Trophoblast cell (in vitro differentiated cells and primary cell): ENCODE results near the gene EFEMP1.
A peak's percentile ranks its signal among the peaks of the same experiment; 100 is the strongest.

ENCODE experiments used
- DNase-seq, 2 donors: peaks; one replicate each; pipeline ENCODE4 v3.0.0-alpha.2; 2016
- H2AFZ ChIP-seq: 2 replicates; pipeline ENCODE4 v1.6.1; 2013; ENCODE audit warnings: low read length, moderate library complexity, mild to moderate bottlenecking; ENCODE audit not compliant: insufficient read depth, poor library complexity
- H2AK5ac ChIP-seq: 2 replicates; pipeline ENCODE4 v1.6.1; 2013; ENCODE audit warnings: mild to moderate bottlenecking, low read length
- H2BK120ac ChIP-seq: 2 replicates; pipeline ENCODE4 v1.6.1; 2013; ENCODE audit warnings: low read length, mild to moderate bottlenecking, moderate library complexity; ENCODE audit not compliant: insufficient read depth, poor library complexity
- H2BK12ac ChIP-seq: 2 replicates; pipeline ENCODE4 v1.6.1; 2013; ENCODE audit warnings: mild to moderate bottlenecking, low read length, moderate library complexity
- H2BK5ac ChIP-seq: 2 replicates; pipeline ENCODE4 v1.6.1; 2013; ENCODE audit warnings: low read length, low read depth, moderate library complexity, mild to moderate bottlenecking; ENCODE audit not compliant: poor library complexity
- H3K14ac ChIP-seq: 2 replicates; pipeline ENCODE4 v1.6.1; 2013; ENCODE audit warnings: mild to moderate bottlenecking, low read length
- H3K18ac ChIP-seq: 2 replicates; pipeline ENCODE4 v1.6.1; 2013; ENCODE audit warnings: mild to moderate bottlenecking, low read length
- H3K23ac ChIP-seq: 2 replicates; pipeline ENCODE4 v1.6.1; 2013; ENCODE audit warnings: low read length
- H3K27ac ChIP-seq: 2 replicates; pipeline ENCODE4 v1.5.1; 2013; ENCODE audit warnings: low read depth, mild to moderate bottlenecking, inconsistent platforms, low read length, moderate library complexity
- H3K27me3 ChIP-seq: 2 replicates; pipeline ENCODE4 v1.6.1; 2013; ENCODE audit warnings: inconsistent platforms, mild to moderate bottlenecking, low read length, moderate library complexity; ENCODE audit not compliant: insufficient read depth
- H3K36me3 ChIP-seq, 2 experiments: 1 replicate in 1 of 2; 2 replicates in 1 of 2; pipeline ENCODE4 v1.6.1; 2013; ENCODE audit warnings: low read length in 2 of 2, mild to moderate bottlenecking in 2 of 2, moderate library complexity in 1 of 2; ENCODE audit not compliant: insufficient read depth in 2 of 2, control insufficient read depth in 1 of 2
- H3K4ac ChIP-seq: 2 replicates; pipeline ENCODE4 v1.6.1; 2013; ENCODE audit warnings: low read depth, mild to moderate bottlenecking, low read length, moderate library complexity
- H3K4me1 ChIP-seq, 2 experiments: 1 replicate in 1 of 2; 2 replicates in 1 of 2; pipeline ENCODE4 v1.6.1; 2013; ENCODE audit warnings: low read length in 2 of 2, mild to moderate bottlenecking in 2 of 2, moderate library complexity in 1 of 2; ENCODE audit not compliant: insufficient read depth in 2 of 2, control insufficient read depth in 1 of 2
- H3K4me2 ChIP-seq: 2 replicates; pipeline ENCODE4 v1.6.1; 2013; ENCODE audit warnings: inconsistent platforms, mild to moderate bottlenecking, low read length, moderate library complexity
- H3K4me3 ChIP-seq: 2 replicates; pipeline ENCODE4 v1.5.1; 2013; ENCODE audit warnings: mild to moderate bottlenecking, low read depth, low read length, inconsistent platforms
- H3K79me1 ChIP-seq: one replicate; pipeline ENCODE4 v1.6.1; 2013; ENCODE audit warnings: low read length
- H3K79me2 ChIP-seq: 2 replicates; pipeline ENCODE4 v1.6.1; 2013; ENCODE audit warnings: low read length, mild to moderate bottlenecking; ENCODE audit not compliant: control insufficient read depth, insufficient read depth, poor library complexity
- H3K9ac ChIP-seq: 2 replicates; pipeline ENCODE4 v1.6.1; 2013; ENCODE audit warnings: mild to moderate bottlenecking, low read length
- H3K9me3 ChIP-seq: 2 replicates; pipeline ENCODE4 v1.6.1; 2013; ENCODE audit warnings: low read depth, mild to moderate bottlenecking, control low read depth, inconsistent platforms, low read length; ENCODE audit not compliant: insufficient read depth
- H4K12ac ChIP-seq: 2 replicates; pipeline ENCODE4 v1.6.1; 2013; ENCODE audit warnings: low read depth, mild to moderate bottlenecking, low read length, moderate library complexity
- H4K8ac ChIP-seq: 2 replicates; pipeline ENCODE4 v1.6.1; 2013; ENCODE audit warnings: low read depth, mild to moderate bottlenecking, low read length, moderate library complexity
- H4K91ac ChIP-seq: one replicate; pipeline ENCODE4 v1.6.1; 2013; ENCODE audit warnings: low read depth, mild to moderate bottlenecking, low read length, moderate library complexity
- WGBS: extraction: QIAGEN DNeasy Blood & Tissue Kit; methylation state at CpG from one replicate; pipeline ENCODE4 v1.1.7; 2013; ENCODE audit warnings: missing lambda C conversion rate; ENCODE audit not compliant: insufficient read length, insufficient coverage; ENCODE audit errors: extremely low coverage; 5-methylcytosine and 5-hydroxymethylcytosine counted together

Gene EFEMP1

GRCh38 chr2:55902429-55902828 is 21.2 kb downstream of the EFEMP1 start:
- Histone ChIP-seq H3K4me1 (no peaks in the 10 kb centered on the region), H3K4me3 (no peak overlapping the region), H3K23ac (no peak overlapping the region), H2BK12ac (no peak overlapping the region), H3K36me3 (peaks cover 0 to 1% of the 10 kb centered on the region in 2 experiments), H3K9me3 (no peaks in the 10 kb centered on the region), H2AK5ac (no peak overlapping the region), H3K4ac (no peak overlapping the region), H3K4me2 (no peak overlapping the region), H3K27ac (no peak overlapping the region), H2BK120ac (no peak overlapping the region), H2AFZ (no peak overlapping the region), H2BK5ac (no peak overlapping the region), H4K8ac (no peak overlapping the region), H4K91ac (no peak overlapping the region), H3K9ac (no peak overlapping the region), H4K12ac (no peak overlapping the region), H3K14ac (no peak overlapping the region), H3K79me1 (peaks cover 1% of the 10 kb centered on the region), H3K79me2 (no peaks in the 10 kb centered on the region), H3K18ac (no peak overlapping the region), H3K27me3 (no peaks in the 10 kb centered on the region)
- no peak for DNase-seq
- no CpG with 5 or more reads among the region's 3 CpGs for WGBS

GRCh38 chr2:55901941-55902340 is 21.6 kb downstream of the EFEMP1 start:
- H4K91ac ChIP-seq: no peak overlapping the region
- H2BK5ac ChIP-seq: no peak overlapping the region
- no peaks in the 10 kb centered on the region for H3K9me3 ChIP-seq
- no peak overlapping the region for H3K18ac ChIP-seq
- no peak overlapping the region for H2AK5ac ChIP-seq
- peaks cover 1% of the 10 kb centered on the region for H3K79me1 ChIP-seq
- no peak overlapping the region for H3K14ac ChIP-seq
- H3K23ac ChIP-seq: no peak overlapping the region
- no peak overlapping the region for H3K4ac ChIP-seq
- no peak overlapping the region for H4K12ac ChIP-seq
- no peaks in the 10 kb centered on the region for H3K4me1 ChIP-seq
- no peak overlapping the region for H2AFZ ChIP-seq
- no peak overlapping the region for H3K27ac ChIP-seq
- DNase-seq: peak in 1 of 2 donors; percentile 30
- H3K36me3 ChIP-seq: peaks cover 0 to 1% of the 10 kb centered on the region in 2 experiments
- H2BK120ac ChIP-seq: no peak overlapping the region
- H3K4me3 ChIP-seq: no peak overlapping the region
- H3K79me2 ChIP-seq: no peaks in the 10 kb centered on the region
- H2BK12ac ChIP-seq: no peak overlapping the region
- H3K4me2 ChIP-seq: no peak overlapping the region
- H3K27me3 ChIP-seq: no peaks in the 10 kb centered on the region
- no peak overlapping the region for H4K8ac ChIP-seq
- WGBS: no CpG with 5 or more reads among the region's 2 CpGs
- no peak overlapping the region for H3K9ac ChIP-seq

GRCh38 chr2:55901322-55901721 is 22.3 kb downstream of the EFEMP1 start:
- Histone ChIP-seq H3K79me1 (peaks cover 1% of the 10 kb centered on the region), H3K23ac (no peak overlapping the region), H3K36me3 (peaks cover 0 to 1% of the 10 kb centered on the region in 2 experiments), H3K9ac (no peak overlapping the region), H2AFZ (no peak overlapping the region), H3K27ac (no peak overlapping the region), H4K8ac (no peak overlapping the region), H3K9me3 (no peaks in the 10 kb centered on the region), H2BK120ac (no peak overlapping the region), H3K4me2 (no peak overlapping the region), H4K91ac (no peak overlapping the region), H3K18ac (no peak overlapping the region), H4K12ac (no peak overlapping the region), H3K4me1 (no peaks in the 10 kb centered on the region), H3K27me3 (no peaks in the 10 kb centered on the region), H2BK5ac (no peak overlapping the region), H3K79me2 (no peaks in the 10 kb centered on the region), H3K4me3 (no peak overlapping the region), H2BK12ac (no peak overlapping the region), H3K4ac (no peak overlapping the region), H3K14ac (no peak overlapping the region), H2AK5ac (no peak overlapping the region)
- peak in 1 of 2 donors; percentile 44 for DNase-seq
- WGBS: no CpG with 5 or more reads among the region's 1 CpG

- Histone ChIP-seq H2BK12ac (no peak overlapping the region), H3K14ac (no peak overlapping the region), H4K8ac (no peak overlapping the region), H3K18ac (no peak overlapping the region), H3K9ac (no peak overlapping the region), H2BK5ac (no peak overlapping the region), H2AK5ac (no peak overlapping the region), H4K91ac (no peak overlapping the region), H4K12ac (no peak overlapping the region), H3K79me1 (peaks cover 1% of the 10 kb centered on the region), H3K79me2 (no peaks in the 10 kb centered on the region), H3K4ac (no peak overlapping the region), H3K27me3 (no peaks in the 10 kb centered on the region), H2AFZ (no peak overlapping the region), H3K27ac (no peak overlapping the region), H3K4me2 (no peak overlapping the region), H3K36me3 (peaks cover 0 to 1% of the 10 kb centered on the region in 2 experiments), H3K4me3 (no peak overlapping the region), H3K4me1 (no peaks in the 10 kb centered on the region), H2BK120ac (no peak overlapping the region), H3K23ac (no peak overlapping the region), H3K9me3 (no peaks in the 10 kb centered on the region)
- DNase-seq: no peak
- no CpG with 5 or more reads among the region's 2 CpGs for WGBS
These were observed 23.7 kb downstream of the EFEMP1 start for GRCh38 chr2:55899881-55900280.
